NCI-H526 treated with DMSO at 0.1 percent for 48 hours (cell line): ENCODE data around the gene BCAP29.
"Not testable (repeated sequence)": the region's sequence is repeated elsewhere in the genome, so short reads cannot be mapped to it uniquely, and the experiment has no call there.

ENCODE experiments used
- DNase-seq: peaks from one replicate; lab custom pipeline; 2025; lab: John Stamatoyannopoulos, UW

BCAP29 gene, protein sequence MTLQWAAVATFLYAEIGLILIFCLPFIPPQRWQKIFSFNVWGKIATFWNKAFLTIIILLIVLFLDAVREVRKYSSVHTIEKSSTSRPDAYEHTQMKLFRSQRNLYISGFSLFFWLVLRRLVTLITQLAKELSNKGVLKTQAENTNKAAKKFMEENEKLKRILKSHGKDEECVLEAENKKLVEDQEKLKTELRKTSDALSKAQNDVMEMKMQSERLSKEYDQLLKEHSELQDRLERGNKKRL

DNA sequence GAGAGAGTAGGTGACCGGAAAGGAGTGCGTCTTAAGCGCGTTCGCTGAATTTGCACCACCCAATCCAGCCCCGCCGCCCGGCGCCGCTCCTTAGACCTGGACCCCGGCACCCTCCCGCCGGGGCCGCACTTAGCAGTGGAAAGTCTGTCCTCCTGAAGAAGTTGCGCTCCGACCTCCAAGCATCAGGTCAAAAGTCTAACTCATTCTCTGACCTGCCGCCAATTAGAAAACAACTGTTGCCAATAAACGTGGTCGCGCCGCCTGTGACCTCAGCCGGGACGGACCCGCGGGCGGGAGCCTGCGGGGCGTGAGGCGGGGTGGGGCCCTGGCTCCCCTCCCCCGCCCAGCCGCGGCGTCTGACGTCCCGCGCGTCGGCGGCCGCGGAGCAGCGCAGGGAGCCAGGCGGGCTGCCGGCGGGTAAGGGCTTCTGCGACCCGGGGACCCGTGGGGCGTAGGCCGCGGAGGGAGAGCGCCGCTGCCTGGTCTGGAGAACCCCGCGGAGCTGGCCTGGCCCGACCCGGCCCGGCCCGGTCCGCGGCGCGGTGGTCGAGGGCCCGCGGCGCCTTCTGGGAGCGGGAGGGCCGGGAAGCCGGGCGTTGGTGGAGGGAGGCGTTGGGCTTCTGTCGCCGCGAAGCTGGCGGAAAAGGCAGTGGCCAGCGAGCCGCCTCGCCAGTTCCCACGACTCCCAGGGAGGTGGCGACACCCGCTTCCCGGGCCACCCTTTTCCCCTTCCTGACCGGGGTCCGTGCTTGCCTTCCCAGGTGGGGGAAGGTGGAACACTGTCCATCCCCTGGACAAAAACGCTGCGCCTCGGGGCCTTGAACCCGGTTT, at the start of gene BCAP29:
Gene BCAP29 (plus strand): TSS at position 362 of the 831 bp plus-strand sequence. CDS start 527 bp downstream, outside the sequence.
- peak; percentile 92 for DNase-seq

GRCh38 chr7:107530751-107531150, 49.3 kb upstream of the BCAP29 start:
- DNase-seq = no peak

DNA sequence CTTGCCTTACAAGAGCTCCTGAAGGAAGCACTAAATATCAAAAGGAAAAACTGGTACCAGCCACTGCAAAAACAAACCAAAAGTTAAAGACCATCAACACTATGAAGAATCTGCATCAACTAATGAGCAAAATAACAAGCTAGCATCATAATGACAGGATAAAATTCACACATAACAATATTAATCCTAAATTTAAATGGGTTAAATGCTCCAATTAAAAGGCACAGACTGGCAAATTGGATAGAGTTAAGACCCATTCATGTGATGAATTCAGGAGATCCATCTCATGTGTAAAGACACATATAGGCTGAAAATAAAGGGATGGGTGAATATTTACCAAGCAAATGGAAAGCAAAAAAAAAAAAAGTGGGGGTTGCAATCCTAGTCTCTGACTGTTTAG, 45.9 kb upstream of the BCAP29 start:
- no peak for DNase-seq

DNA sequence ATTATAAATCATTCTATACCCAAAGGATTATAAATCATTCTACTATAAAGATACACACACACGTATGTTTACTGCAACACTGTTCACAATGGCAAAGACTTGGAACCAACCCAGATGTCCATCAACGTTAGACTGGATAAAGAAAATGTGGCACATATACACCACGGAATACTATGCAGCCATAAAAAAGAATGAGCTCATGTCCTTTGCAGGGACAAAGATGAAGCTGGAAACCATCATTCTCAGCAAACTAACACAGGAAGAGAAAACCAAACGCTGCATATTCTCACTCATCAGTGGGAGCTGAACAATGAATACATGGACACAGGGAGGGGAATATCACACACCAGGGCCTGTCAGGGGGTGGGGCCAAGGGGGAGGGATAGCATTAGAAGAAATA, 42.8 kb upstream of the BCAP29 start:
- not testable (repeated sequence) for DNase-seq

DNA sequence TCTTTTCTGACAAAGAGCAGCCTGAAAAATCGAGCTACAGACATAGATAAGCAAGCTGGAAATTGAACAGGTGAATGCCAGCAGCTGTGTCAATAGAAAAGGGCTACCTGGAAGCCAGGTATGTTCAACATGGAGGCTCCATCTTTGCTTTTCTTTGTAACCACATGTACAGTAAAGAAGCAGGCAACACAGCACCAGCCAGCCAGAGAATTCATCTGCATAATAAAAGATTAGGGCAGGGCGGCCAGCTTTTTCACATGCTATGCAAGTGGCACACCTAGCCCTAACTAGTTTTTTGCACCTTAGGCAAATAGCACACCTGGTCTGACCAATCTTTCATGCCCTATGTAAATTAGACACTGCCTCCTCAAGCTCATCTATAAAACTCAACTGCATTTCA, 42.0 kb upstream of the BCAP29 start:
- DNase-seq = peak; percentile 98

DNA sequence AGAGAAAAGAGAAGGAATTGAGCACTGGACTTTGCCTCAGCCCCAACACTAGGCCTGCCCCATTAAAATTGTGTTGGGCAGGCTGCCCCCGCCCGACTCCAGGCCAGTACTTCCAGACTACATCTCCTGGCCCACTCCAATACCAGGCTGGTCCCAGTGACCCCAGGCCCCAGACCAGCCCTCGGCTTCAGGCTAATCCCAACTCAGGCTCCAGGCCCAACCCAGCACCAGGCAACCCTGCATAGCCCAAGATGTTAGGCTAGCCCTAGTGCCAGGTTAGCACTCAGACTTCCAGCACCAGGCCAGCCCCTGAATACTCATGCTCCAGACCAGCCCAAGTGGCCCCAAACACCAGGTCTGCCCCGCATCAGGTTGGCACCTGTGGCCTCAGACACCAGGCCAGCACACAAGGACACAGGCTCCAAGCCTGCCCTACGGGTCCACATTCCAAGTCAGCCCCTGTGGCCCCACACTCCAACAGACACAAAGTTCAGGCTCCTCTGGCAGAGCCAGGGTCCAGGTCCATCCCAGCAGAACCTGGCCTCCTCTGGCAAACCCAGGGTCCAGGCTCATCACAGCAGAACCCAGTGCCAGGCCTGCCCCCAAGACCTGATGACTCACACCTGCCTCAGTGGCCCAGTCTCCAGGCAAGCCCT, 36.6 kb upstream of the BCAP29 start:
- no peak for DNase-seq

GRCh38 chr7:107544848-107545591, 35.0 kb upstream of the BCAP29 start:
- no peak for DNase-seq

- no peak for DNase-seq
Observed at GRCh38 chr7:107551936-107552335, 28.1 kb upstream of the BCAP29 start.

- DNase-seq = no peak
Observed at GRCh38 chr7:107555893-107556292, 24.2 kb upstream of the BCAP29 start.

- no peak for DNase-seq
Observed at GRCh38 chr7:107559864-107560263, 20.2 kb upstream of the BCAP29 start.

DNA sequence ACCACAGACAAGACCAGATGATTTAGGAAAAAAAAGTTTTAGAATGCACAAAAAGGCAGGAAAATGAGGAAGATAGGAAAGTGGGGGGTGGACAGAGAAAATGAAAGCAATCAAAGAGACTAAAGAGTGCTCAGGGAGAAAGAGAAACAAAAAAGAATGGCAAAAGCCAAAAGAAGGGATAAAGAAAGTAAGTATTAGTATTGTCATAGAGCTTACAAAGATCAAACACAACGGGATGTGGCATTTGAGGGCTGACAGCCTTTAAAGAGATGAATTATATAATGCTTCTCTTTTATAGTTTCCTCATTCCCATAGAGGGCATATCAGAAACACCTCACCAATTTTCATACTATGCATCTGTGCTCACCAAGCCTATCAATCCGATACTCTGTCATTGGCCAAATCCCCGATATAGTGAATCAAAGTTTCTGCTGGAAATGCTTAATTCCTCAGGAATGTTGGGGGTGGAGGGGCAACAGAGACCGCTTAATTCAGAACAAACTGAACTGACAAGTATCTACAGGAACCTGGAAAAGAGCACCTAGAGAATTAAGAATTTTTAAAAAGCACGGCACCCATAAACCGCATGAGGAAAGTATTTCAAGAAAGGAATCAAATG, 19.0 kb upstream of the BCAP29 start:
- no peak for DNase-seq

DNA sequence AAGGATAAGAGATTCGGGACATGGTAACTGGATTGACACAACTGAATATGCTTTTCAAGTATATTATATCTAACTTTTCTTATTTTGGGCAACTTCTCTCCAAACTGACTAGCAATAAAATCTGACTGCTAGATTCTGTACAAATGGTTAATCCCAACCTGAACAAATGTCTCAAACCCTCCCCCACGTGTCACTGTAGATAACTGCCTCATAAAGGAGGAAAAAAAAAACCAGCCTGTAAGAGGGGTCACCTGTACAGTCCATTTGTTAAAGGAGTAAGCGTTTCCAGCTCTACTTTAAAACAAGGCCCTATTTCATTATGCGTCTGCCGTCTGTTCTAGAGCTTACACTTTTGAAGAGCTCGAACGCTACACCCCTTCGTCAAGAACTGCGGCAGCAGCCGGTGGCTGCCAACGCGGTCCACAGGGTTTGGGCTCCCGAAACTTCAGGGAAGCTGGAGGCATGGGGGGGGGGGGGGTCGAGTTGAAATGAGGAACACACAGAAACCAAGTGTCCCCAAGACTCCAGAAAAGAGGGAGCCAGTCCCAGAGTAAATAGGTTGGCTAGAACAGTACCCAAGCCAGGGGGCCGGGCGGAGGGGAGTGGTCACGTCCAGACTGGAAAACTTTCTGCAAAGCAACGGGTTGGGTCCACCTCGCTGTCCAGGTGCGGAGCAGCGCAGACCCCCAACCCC, 16.8 kb upstream of the BCAP29 start:
- no peak for DNase-seq

GRCh38 chr7:107563775-107564552, 16.1 kb upstream of the BCAP29 start, which contains the start of the genes COG5 and DUS4L:
COG5 (minus strand) TSS chr7:107563920; CDS start chr7:107563896, 24 bp downstream.
DUS4L (plus strand) TSS chr7:107563971; CDS start chr7:107567071, 3,100 bp downstream.
- DNase-seq = peak; percentile 61

DNA sequence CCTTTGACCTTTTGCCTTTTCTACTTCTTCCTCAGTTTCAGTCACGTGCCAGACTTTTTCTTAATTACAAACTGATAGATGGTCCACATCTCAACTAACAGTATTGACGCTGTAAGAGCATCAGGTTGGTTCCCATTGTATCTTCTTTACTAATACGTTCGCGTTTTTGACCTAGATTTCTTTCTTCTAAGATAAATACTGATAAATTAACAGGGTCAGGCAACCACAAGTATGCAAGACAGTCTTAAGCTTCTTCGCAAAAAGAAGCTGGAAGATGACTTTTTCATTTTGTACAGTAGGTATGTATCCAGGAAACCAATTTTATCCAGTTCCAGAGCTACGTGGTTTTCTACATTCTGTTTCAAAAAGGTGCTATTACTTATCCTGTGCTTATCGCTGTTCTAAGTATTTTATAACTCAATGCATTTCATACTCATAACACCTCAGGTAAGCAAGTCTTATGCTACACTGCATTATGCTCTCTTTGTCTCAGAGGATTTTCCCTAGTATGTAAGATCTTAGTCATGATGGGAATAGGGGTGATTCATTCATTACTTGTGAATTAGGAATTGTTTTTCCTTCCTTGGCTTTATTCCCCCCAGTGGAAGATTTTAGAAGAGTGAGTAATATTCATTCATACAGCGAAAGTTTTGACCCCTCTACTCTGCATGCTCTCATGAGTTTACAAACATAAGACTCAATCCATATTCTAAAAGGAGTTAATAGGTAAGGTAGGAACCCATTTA, 15.3 kb upstream of the BCAP29 start:
- no peak for DNase-seq

- DNase-seq = no peak
Observed at GRCh38 chr7:107570298-107570697, 9.7 kb upstream of the BCAP29 start.

GRCh38 chr7:107573537-107573936, 6.5 kb upstream of the BCAP29 start:
- no peak for DNase-seq

DNA sequence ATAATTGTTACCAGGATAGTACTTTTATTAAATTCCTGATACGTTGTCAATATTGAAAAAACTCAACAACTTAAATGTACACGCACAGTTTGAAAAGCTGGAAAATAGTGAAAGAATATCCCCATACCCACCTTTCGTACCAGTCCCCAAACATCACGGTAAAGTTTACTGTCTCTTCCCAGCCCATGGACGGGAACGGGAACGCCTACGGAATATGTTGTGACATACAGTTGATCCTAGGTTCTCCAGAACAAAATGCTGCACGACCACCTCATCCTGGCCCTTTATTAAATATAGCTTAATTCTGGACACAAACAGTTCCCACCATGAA, 527 bp upstream of the BCAP29 start:
- DNase-seq = no peak

DNA sequence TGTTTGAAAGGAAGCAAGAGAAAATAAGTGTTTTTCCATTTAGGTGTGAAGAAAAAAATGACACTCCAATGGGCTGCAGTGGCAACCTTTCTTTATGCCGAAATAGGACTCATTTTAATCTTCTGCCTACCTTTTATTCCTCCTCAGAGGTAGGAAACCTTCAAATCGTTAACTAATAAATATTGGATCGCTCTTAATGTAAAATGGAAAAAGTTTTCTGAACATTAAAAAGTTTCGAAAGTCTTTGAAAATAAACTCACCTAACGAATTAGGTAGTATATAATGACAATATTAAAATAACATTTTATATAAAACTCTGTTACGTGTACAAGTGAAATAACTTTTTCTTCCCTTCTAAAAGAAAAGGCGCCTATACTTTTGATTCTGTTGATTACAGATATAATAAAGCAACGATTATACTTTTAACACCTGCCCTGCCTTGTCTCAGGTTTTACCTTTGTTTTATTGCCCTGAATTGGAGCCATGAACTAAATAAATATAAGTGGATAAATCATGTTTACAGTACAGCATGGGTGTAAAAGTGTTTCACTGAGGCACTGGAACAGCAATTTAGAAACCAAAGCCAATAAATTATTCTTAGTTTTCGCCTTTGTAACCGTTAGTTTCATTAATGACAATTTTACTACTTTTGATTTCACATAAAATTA, 804 bp downstream of the BCAP29 start:
- no peak for DNase-seq
